Measurements from ENCODE around the gene ATP6V0B.

The ATP6V0B gene

DNA sequence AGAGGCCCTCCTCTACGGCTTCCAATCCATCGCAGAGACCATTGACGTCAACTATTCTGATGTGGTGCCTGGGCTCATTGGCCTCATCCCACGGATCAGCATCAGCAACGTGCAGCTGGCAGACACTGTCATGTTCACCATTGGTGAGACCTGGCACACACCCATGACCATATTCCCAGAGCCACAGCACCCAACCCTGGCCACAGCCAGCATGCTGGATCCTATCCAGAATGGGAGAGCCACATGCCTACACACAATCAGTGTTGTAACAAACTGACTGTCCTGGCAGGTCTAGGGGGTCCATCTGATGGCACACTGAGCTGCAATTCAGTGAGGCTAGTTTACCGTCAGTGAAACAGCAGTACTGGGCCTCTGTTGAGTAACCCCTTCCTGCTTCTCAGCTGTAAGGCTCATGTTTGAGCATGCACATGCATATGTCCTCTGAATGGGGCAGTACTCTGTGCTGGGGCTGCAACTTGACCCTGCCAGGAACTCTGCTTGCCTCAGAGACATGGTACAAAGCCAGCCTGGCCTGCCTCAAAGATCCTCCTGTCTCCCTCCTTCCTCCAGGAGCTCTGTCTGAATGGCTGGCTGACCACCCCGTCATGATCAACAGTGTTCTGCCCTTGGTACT lies 17.2 kb upstream of the ATP6V0B start:
- ChIA-PET POLR2A (interaction anchor here (1.0 kb wide), 1 partner anchor 10 kb away, joined by 3 read pairs; no protein-coding TSS in a partner anchor), CTCF (no interaction called here)
- no peak for DNase-seq (ENCODE audit: extremely low spot score)
- TF ChIP-seq ZNF384 (IDR thresholded peaks at IDR 0.05), result no peak
- no peak for TF ChIP-seq FOXA1 (IDR thresholded peaks at IDR 0.05)
- no peak for TF ChIP-seq L3MBTL2 (conservative IDR thresholded peaks at IDR 0.05)
- TF ChIP-seq LEF1 (IDR thresholded peaks at IDR 0.05; ENCODE audit: borderline replicate concordance), result no peak
- TF ChIP-seq, protein P1, sequence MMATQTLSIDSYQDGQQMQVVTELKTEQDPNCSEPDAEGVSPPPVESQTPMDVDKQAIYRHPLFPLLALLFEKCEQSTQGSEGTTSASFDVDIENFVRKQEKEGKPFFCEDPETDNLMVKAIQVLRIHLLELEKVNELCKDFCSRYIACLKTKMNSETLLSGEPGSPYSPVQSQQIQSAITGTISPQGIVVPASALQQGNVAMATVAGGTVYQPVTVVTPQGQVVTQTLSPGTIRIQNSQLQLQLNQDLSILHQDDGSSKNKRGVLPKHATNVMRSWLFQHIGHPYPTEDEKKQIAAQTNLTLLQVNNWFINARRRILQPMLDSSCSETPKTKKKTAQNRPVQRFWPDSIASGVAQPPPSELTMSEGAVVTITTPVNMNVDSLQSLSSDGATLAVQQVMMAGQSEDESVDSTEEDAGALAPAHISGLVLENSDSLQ (IDR thresholded peaks at IDR 0.05), result no peak
- TF ChIP-seq ELF4 (IDR thresholded peaks at IDR 0.05), result no peak
- TF ChIP-seq NFRKB (IDR thresholded peaks at IDR 0.05), result no peak

DNA sequence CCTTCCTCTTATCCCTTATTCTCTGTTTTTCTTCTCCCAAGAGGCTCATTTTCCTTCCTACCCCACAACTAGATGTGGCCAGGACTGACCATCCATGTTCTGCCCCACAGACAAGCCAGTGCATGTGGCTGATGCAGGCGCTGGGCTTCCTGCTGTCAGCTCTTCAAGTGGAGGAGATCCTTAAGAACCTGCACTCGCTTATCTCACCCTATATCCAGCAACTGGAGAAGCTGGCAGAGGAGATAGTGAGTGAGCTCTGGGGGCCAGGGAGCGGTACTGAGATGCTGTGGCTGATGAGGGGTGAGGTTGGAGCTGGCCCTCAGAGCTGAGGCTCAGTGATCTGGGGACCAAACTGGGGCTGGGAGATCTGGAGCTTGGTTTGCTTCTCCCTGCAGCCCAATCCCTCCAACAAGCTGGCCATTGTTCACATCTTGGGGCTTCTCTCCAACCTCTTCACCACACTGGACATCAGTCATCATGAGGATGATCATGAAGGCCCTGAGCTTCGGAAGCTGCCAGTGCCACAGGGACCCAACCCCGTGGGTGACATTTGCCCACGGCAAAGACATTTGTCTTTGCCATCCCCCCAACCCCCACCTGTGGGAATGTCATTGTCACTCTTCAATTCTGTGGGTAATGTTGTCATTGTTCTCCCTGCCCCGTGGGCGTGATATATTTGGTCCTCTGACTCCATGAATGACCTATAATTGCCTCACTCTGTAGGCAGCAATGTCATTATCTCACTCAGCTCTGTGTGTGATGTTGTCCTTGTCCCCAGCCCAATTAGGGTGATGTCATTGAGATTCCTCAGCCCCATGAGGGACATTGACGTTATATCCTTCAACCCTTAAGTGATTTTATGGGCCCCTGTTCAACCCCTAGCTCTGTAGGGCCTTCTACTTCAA lies 16.2 kb upstream of the ATP6V0B start:
- CTCF ChIA-PET, result no interaction called here
- DNase-seq (ENCODE audit: extremely low spot score), result no peak
- POLR2A ChIA-PET, result interaction anchor here (0.6 to 1.3 kb wide), 2 partner anchors 10 to 11 kb away, joined by 3 to 4 read pairs; partner anchors contain the start of gene IPO13
- TF ChIP-seq LEF1 (IDR thresholded peaks at IDR 0.05; ENCODE audit: borderline replicate concordance) (no peak), ZNF384 (IDR thresholded peaks at IDR 0.05) (no peak), ELF4 (IDR thresholded peaks at IDR 0.05) (no peak), ARNT (IDR thresholded peaks at IDR 0.05) (no peak), TARDBP (IDR thresholded peaks at IDR 0.05) (no peak), SUZ12 (IDR thresholded peaks at IDR 0.05) (no peak), FOXA1 (IDR thresholded peaks at IDR 0.05) (no peak), L3MBTL2 (conservative IDR thresholded peaks at IDR 0.05) (no peak), SP1 (IDR thresholded peaks at IDR 0.05) (no peak), FOXM1 (IDR thresholded peaks at IDR 0.05; ENCODE audit: borderline replicate concordance) (no peak)

DNA sequence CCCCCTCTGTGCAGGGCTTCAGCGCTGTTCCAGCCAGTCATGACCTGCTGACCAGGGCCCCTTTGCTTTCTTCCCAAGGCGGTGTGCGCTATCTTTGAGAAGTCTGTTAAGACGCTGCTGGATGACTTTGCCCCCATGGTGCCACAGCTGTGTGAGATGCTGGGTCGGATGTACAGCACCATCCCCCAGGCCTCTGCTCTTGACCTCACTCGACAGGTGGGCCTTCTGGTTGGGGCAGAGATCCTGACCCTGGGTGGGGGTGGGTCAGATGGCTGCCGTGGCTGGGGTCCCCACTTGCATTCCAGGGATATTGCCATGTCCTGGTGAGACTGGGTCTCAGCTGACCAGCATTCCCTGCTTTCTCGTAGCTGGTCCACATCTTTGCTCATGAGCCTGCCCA lies 14.0 kb upstream of the ATP6V0B start:
- DNase-seq (ENCODE audit: extremely low spot score), result no peak
- ChIA-PET POLR2A (no interaction called here), CTCF (no interaction called here)
- no peak for TF ChIP-seq FOXA1 (IDR thresholded peaks at IDR 0.05)
- no peak for TF ChIP-seq SP1 (IDR thresholded peaks at IDR 0.05)
- TF ChIP-seq LEF1 (IDR thresholded peaks at IDR 0.05; ENCODE audit: borderline replicate concordance), result no peak
- no peak for TF ChIP-seq FOXM1 (IDR thresholded peaks at IDR 0.05; ENCODE audit: borderline replicate concordance)
- TF ChIP-seq TARDBP (IDR thresholded peaks at IDR 0.05), result no peak
- no peak for TF ChIP-seq L3MBTL2 (conservative IDR thresholded peaks at IDR 0.05)
- no peak for TF ChIP-seq FOXK2 (IDR thresholded peaks at IDR 0.05)
- no peak for TF ChIP-seq ZNF384 (IDR thresholded peaks at IDR 0.05)
- no peak for TF ChIP-seq BHLHE40 (IDR thresholded peaks at IDR 0.05; ENCODE audit: borderline replicate concordance)
- TF ChIP-seq, protein P1 (IDR thresholded peaks at IDR 0.05), result no peak
- no peak for TF ChIP-seq SUZ12 (IDR thresholded peaks at IDR 0.05)
- no peak for TF ChIP-seq NFRKB (IDR thresholded peaks at IDR 0.05)
- TF ChIP-seq HDGF (IDR thresholded peaks at IDR 0.05; ENCODE audit: borderline replicate concordance), result no peak

DNA sequence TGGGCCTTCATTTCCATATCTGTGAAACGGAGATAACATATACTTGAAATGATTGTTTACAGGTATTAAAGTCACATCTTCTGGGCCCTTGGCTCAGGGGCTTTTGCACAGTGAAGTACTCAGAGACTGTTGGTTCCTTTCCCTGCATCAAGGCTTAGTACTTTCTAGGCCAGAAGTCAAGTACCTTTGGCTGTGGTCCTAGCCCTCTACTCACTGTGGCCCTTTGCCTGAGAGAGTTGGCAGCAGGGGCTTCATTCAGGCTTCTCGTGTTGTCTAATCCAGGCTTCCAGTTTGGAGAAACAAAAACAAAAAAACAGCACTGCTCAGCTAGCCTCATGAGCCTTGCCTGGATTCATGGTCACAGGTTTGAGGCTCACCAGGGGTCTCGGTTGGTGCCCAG lies 13.1 kb upstream of the ATP6V0B start:
- ChIA-PET CTCF (no interaction called here), POLR2A (no interaction called here)
- no peak for DNase-seq (ENCODE audit: extremely low spot score)
- TF ChIP-seq HDGF (IDR thresholded peaks at IDR 0.05; ENCODE audit: borderline replicate concordance) (no peak), CTBP1 (IDR thresholded peaks at IDR 0.05; ENCODE audit: borderline replicate concordance) (no peak), BHLHE40 (IDR thresholded peaks at IDR 0.05; ENCODE audit: borderline replicate concordance) (no peak), ZNF384 (IDR thresholded peaks at IDR 0.05) (no peak), NFRKB (IDR thresholded peaks at IDR 0.05) (no peak), FOXK2 (IDR thresholded peaks at IDR 0.05) (no peak), L3MBTL2 (conservative IDR thresholded peaks at IDR 0.05) (no peak)

DNA sequence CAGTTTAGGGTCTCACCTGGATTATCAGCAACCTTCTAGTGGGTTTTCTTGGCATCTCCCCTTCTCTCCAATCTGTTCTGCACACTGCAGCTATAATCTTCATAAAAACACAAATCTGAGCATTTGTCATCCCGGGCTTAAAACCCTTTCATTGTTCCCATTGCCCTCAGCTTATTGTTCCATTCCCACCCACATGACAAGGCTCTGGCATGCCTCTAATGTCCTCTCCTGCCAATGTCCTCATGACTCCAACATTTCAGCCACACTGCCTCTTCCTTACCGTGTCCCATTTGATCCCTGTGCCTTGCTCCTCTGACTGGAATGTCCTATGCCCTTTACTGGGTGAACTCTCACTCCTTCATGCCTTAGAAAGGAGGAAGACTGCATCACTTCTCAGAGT lies 12.4 kb upstream of the ATP6V0B start:
- ChIA-PET CTCF (no interaction called here), POLR2A (no interaction called here)
- no peak for DNase-seq (ENCODE audit: extremely low spot score)
- TF ChIP-seq SUZ12 (IDR thresholded peaks at IDR 0.05) (no peak), L3MBTL2 (conservative IDR thresholded peaks at IDR 0.05) (no peak), BHLHE40 (IDR thresholded peaks at IDR 0.05; ENCODE audit: borderline replicate concordance) (no peak), FOXA1 (IDR thresholded peaks at IDR 0.05) (no peak), FOXK2 (IDR thresholded peaks at IDR 0.05) (no peak), LEF1 (IDR thresholded peaks at IDR 0.05; ENCODE audit: borderline replicate concordance) (no peak), HDGF (IDR thresholded peaks at IDR 0.05; ENCODE audit: borderline replicate concordance) (no peak), ARNT (IDR thresholded peaks at IDR 0.05) (no peak), TARDBP (IDR thresholded peaks at IDR 0.05) (no peak), ZNF384 (IDR thresholded peaks at IDR 0.05) (no peak), CTBP1 (IDR thresholded peaks at IDR 0.05; ENCODE audit: borderline replicate concordance) (no peak), FOXM1 (IDR thresholded peaks at IDR 0.05; ENCODE audit: borderline replicate concordance) (no peak)
- TF ChIP-seq, protein P1 (IDR thresholded peaks at IDR 0.05), result no peak

DNA sequence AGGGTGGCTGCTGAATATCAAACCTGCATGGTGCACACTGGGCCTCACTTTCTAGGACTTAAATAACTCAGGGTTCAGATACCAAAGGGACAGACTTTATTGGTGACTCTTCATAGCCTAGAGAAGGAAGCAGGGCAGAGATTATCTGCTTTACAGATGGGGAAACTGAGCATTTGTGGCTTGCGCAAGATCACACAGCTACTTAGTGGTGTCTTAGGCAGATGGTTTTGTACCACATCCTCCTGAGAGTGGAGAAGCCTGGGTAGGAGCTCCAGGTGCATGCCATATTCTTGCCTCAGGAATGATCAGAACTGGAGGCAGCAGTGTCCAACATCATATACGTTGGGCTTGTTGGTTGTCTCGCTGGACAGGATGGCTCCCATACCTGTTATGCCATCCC lies 11.8 kb upstream of the ATP6V0B start:
- POLR2A ChIA-PET, result interaction anchor here (1.3 kb wide), 1 partner anchor 10 kb away, joined by 4 read pairs; no protein-coding TSS in a partner anchor
- DNase-seq (ENCODE audit: extremely low spot score), result no peak
- no peak for TF ChIP-seq FOXM1 (IDR thresholded peaks at IDR 0.05; ENCODE audit: borderline replicate concordance)
- CTCF ChIA-PET, result no interaction called here
